Central memory CD8-positive, alpha-beta T cell (primary cell): Measurements from ENCODE around the gene PRDX3.
"Not testable (repeated sequence)": the region's sequence is repeated elsewhere in the genome, so short reads cannot be mapped to it uniquely, and the experiment has no call there.

Source experiments
- ATAC-seq: fragments of 150-1000 bp; cut with Tn5 transposase; replicated peaks from 2 replicates; pipeline ENCODE4 v1.10.0; 2022; ENCODE audit warnings: mild to moderate bottlenecking, moderate FRiP score, moderate number of reproducible peaks; ENCODE audit not compliant: poor library complexity, severe bottlenecking; ENCODE audit errors: extremely low read depth
- DNase-seq, 2 donors: peaks; one replicate each; pipeline ENCODE4 v3.0.0; 2021; ENCODE audit warnings: low spot score in 2 of 2
- H3K27ac Mint-ChIP-seq: one replicate; pipeline ENCODE4 v1.8.0; 2022; ENCODE audit warnings: low read depth, mild to moderate bottlenecking, moderate library complexity, mixed read lengths
- H3K27me3 Mint-ChIP-seq: one replicate; pipeline ENCODE4 v1.8.0; 2022; ENCODE audit warnings: mixed read lengths
- H3K36me3 Mint-ChIP-seq: one replicate; pipeline ENCODE4 v1.8.0; 2022; ENCODE audit warnings: mild to moderate bottlenecking, moderate library complexity, mixed read lengths; ENCODE audit not compliant: insufficient read depth
- H3K4me1 Mint-ChIP-seq: one replicate; pipeline ENCODE4 v1.8.0; 2022; ENCODE audit warnings: mixed read lengths
- H3K4me3 Mint-ChIP-seq: one replicate; pipeline ENCODE4 v1.8.0; 2022; ENCODE audit warnings: mild to moderate bottlenecking, moderate library complexity, mixed read lengths
- H3K9me3 Mint-ChIP-seq: one replicate; pipeline ENCODE4 v1.8.0; 2022; ENCODE audit warnings: mixed read lengths

The PRDX3 gene

DNA sequence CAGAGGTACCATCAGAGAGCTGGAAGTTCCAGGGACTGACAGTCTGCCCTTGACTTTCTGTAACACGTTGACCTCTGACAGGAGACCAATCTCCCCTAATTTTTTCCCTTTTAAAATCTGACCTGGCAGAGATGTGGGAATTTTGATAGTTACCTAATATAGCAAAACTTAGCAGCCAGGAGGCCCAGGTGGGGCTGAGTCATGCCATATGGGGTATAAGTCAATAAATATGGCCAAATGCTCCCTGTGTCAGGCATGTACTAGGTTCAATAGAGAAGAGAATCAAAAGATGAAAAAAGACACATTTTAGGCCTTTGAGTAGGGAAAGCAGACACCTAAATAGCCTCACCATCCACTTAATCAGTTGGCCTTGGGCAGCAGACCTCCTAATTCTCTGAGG lies 22.6 kb upstream of the PRDX3 start:
- no peak overlapping the region for H3K4me3 Mint-ChIP-seq
- no peaks in the 10 kb centered on the region for H3K36me3 Mint-ChIP-seq
- no peaks in the 10 kb centered on the region for H3K9me3 Mint-ChIP-seq
- H3K27me3 Mint-ChIP-seq = no peaks in the 10 kb centered on the region
- no peak for ATAC-seq
- H3K4me1 Mint-ChIP-seq = peaks cover 4% of the 10 kb centered on the region
- no peak for DNase-seq
- no peak overlapping the region for H3K27ac Mint-ChIP-seq

DNA sequence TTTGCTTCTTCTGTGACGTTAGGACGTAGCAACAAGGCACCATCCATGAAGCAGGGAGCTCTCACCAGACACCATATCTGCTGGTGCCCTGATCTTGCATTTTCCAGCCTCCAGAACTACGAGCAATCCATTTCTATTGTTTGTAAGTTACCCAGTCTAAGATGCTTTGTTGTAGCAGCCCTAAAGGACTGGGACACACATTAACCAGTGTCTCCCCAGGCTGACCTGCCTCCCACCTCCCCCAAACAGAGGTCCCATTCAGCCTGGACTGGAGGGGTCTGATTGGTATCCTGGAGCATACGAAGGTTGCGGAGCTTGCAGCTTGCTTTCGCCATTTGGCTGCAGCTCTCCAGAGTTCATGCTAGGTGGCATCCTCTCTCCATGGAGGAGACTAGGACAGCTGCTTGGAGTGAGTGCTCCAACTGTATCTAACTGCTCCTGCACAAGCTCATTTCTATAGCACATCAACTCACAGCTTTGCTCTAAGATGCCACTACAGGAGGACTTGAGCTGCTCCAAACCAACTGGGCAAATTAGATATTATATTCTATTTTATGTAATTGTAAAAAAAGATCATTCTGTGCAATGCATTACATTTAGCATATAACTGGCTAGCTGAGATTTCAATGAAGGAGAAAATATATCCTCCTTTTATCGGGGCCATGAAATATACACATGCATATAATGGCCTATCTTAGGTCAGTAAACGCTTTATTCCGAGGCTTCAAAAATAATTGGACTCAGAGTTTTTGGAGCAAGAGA lies 20.8 kb upstream of the PRDX3 start:
- H3K4me3 Mint-ChIP-seq = no peak overlapping the region
- no peaks in the 10 kb centered on the region for H3K9me3 Mint-ChIP-seq
- no peak overlapping the region for H3K27ac Mint-ChIP-seq
- ATAC-seq (peak; percentile 58), DNase-seq (no peak)
- no peaks in the 10 kb centered on the region for H3K4me1 Mint-ChIP-seq
- H3K27me3 Mint-ChIP-seq = no peaks in the 10 kb centered on the region
- H3K36me3 Mint-ChIP-seq = no peaks in the 10 kb centered on the region

DNA sequence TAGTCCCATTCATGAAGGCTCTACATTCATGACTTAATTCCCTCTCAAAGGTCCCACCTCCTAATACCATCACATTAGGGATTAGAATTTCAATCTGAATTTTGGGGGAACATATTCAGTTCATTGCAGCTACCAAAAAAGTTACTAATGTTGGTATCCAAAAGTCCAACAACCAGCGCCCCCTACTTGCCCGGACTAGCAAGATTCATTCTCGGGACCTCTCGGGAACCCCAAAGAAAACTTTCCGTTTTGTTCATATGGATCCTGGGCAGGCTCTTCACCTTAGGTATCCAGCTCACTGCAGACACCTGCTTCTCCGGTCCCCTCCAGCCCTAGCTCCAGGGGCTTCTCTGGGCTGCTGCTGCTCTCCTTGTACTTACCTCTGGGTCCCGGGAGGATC lies 19.8 kb upstream of the PRDX3 start:
- no peaks in the 10 kb centered on the region for H3K9me3 Mint-ChIP-seq
- DNase-seq (no peak), ATAC-seq (no peak)
- no peak overlapping the region for H3K4me3 Mint-ChIP-seq
- no peaks in the 10 kb centered on the region for H3K36me3 Mint-ChIP-seq
- no peak overlapping the region for H3K27ac Mint-ChIP-seq
- H3K4me1 Mint-ChIP-seq = no peaks in the 10 kb centered on the region
- H3K27me3 Mint-ChIP-seq = no peaks in the 10 kb centered on the region

DNA sequence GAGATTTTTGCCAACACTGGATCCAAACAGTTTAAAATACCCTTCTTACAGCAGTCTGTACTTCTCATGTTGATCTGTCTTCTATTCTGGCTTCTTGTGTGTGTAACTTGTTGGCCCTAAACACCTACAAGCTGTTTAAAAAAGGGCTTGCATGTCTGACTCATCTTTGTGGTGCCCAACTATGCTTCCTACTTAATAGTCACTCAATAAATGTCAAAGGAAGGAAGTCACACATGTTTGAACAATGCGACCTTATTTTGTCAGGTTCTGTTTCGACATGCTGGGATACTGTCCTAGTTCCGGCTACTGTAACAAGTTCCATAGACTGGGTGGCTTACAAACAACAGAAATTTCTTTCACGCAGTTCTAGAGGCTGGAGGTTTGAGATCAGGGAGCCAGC lies 19.3 kb upstream of the PRDX3 start:
- H3K4me3 Mint-ChIP-seq = no peak overlapping the region
- H3K27ac Mint-ChIP-seq = no peak overlapping the region
- DNase-seq = no peak
- H3K27me3 Mint-ChIP-seq = no peaks in the 10 kb centered on the region
- H3K4me1 Mint-ChIP-seq = no peaks in the 10 kb centered on the region
- no peak for ATAC-seq
- no peaks in the 10 kb centered on the region for H3K9me3 Mint-ChIP-seq
- no peaks in the 10 kb centered on the region for H3K36me3 Mint-ChIP-seq

DNA sequence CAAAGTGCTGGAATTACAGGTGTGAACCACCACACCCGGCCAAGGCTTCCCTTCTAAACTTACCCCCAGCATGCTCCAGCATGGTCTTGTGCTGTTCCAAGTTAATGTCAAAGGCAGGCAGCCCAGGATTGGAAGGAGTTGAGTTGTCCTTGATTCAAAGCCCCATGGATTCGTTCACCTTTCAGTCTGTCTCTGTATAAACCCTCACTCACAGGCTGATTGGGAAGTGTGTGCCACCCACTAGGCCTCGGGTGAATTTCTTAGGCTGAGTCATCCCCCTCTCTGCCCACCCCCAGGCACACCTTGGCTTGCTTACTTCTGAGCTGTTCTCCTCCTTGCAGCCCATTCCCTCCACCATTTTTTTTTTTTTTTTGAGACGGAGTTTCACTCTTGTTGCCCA lies 13.3 kb upstream of the PRDX3 start:
- H3K4me3 Mint-ChIP-seq = no peak overlapping the region
- H3K27me3 Mint-ChIP-seq = no peaks in the 10 kb centered on the region
- DNase-seq (no peak), ATAC-seq (no peak)
- no peaks in the 10 kb centered on the region for H3K9me3 Mint-ChIP-seq
- H3K4me1 Mint-ChIP-seq = peaks cover 10% of the 10 kb centered on the region
- H3K27ac Mint-ChIP-seq = peak overlapping the region; percentile 53
- no peaks in the 10 kb centered on the region for H3K36me3 Mint-ChIP-seq

DNA sequence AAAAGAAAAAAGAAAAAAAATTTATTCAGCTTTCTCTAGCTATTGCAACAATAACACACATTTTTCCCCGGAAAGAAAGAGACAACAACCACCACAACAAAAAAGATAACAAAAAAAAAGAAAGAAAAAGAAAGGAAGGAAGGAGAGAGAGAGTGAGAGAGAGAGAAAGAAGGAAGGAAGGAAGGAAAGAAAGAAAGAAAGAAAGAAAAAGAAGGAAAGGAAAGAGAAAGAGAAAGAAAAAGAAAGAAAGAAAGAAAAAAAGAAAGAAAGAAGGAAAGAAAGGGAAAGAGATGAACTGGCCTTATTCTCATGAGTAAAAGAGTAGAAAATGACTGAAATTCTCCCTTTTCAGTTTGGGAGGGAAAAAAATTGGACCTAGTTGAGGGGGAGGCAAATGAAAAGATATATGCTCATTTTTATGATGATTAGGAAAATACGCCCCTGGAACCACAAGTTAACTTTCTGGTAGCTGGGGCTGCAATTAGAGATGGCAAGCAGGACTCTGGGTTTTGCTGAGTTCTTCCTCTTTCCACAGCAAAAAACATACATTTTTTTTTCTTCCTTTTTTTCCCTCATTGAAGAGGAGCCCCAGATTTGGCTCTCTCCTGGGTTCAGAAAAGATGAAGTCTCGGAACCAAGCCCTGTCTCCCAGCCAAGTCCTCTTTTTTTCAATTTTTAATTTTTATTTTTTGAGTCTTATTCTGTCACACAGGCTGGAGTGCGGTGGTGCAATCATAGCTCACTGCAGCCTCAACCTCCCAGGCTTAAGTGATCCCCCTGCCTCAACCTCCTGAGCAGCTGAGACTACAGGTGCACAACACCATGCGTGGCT lies 12.6 kb upstream of the PRDX3 start:
- Mint-ChIP-seq H3K36me3 (no peaks in the 10 kb centered on the region), H3K9me3 (no peaks in the 10 kb centered on the region), H3K4me1 (peaks cover 10% of the 10 kb centered on the region), H3K27me3 (no peaks in the 10 kb centered on the region), H3K27ac (peak overlapping the region; percentile 73), H3K4me3 (no peak overlapping the region)
- no peak for DNase-seq
- no peak for ATAC-seq

DNA sequence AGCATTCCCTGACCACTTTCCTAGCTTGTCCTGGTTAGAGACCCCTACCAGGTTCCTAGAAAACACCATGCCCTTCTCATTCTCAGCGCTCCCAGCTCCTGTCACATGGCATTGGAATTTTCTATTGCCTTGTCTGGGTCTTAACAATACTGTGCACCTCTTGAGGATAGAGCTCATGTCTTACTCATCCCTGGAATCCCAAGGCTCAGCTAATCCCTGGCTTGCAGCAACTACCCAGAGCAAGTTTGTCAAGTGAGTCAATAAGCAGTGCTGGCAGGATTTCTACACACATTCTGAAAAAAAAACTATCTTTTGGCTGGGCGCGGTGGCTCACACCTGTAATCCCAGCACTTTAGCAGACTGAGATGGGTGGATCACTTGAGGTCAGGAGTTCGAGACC lies 11.7 kb upstream of the PRDX3 start:
- DNase-seq = no peak
- ATAC-seq = no peak
- no peaks in the 10 kb centered on the region for H3K9me3 Mint-ChIP-seq
- H3K4me1 Mint-ChIP-seq = peaks cover 10% of the 10 kb centered on the region
- peak overlapping the region; percentile 73 for H3K27ac Mint-ChIP-seq
- H3K4me3 Mint-ChIP-seq = no peak overlapping the region
- no peaks in the 10 kb centered on the region for H3K27me3 Mint-ChIP-seq
- H3K36me3 Mint-ChIP-seq = no peaks in the 10 kb centered on the region

DNA sequence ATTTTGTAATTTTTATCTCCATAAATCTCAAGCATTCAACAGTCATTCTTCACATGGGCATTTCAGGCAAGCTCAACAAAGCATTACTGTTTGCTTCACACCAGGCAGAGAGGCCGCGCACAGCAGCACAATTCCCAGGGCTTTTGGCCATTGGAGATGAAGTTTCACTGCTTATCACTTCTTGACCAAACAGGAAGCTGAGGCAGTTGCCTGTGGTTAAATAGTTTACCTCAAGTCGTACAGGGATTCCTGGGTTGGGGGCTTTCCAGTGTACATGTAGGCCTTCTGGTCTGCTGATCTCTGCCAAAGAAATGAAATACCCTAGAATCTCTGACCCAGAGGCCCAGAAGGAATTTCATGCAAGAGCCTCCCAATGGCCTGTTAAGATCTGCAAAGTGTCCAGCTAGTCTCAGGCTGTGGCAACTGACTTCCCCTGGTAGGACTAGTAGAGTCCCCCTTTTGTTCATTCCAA lies 11.2 kb upstream of the PRDX3 start:
- Mint-ChIP-seq H3K4me3 (no peak overlapping the region), H3K27ac (no peak overlapping the region), H3K9me3 (no peaks in the 10 kb centered on the region), H3K36me3 (no peaks in the 10 kb centered on the region), H3K4me1 (peaks cover 10% of the 10 kb centered on the region), H3K27me3 (no peaks in the 10 kb centered on the region)
- no peak for DNase-seq
- ATAC-seq = no peak

DNA sequence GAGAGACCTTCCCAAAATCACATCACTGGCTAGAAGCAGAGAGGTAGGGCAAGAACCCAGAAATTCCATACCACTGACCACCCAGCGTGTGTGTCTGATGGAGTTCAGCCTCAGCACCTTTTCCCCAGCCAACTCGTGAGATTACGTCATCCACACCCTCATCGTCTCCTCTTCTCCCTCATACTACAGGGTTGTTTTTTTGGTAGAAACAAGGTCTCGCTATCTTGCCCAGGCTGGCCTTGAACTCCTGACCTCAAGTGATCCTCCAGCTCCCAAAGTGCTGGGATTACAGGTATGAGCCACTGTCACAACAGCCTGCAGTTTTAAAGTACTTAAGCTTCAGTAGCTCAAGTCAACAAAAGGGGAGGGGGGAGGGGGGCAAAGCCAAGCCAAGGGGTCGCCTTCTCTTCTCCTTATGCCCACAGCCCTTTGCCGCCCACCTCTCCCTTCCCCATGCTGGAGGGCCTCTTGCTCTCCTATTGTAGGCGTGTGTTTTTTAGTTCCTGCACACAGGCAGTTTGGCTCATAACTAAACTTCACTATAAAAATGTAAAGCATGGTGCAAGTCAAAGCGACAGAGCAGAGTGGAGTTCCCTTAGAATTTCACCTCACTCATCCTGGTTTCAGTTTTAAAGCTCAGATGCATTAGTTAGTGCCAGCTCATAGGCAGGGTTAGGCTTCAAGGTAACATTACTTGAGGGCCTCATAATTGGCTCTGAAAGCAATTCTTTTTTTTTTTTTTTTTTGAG lies 5.2 kb upstream of the PRDX3 start:
- ATAC-seq (no peak), DNase-seq (no peak)
- no peak overlapping the region for H3K4me3 Mint-ChIP-seq
- H3K27ac Mint-ChIP-seq = peak overlapping the region; percentile 67
- H3K9me3 Mint-ChIP-seq = no peaks in the 10 kb centered on the region
- no peaks in the 10 kb centered on the region for H3K27me3 Mint-ChIP-seq
- peaks cover 5% of the 10 kb centered on the region for H3K36me3 Mint-ChIP-seq
- H3K4me1 Mint-ChIP-seq = peaks cover 6% of the 10 kb centered on the region

DNA sequence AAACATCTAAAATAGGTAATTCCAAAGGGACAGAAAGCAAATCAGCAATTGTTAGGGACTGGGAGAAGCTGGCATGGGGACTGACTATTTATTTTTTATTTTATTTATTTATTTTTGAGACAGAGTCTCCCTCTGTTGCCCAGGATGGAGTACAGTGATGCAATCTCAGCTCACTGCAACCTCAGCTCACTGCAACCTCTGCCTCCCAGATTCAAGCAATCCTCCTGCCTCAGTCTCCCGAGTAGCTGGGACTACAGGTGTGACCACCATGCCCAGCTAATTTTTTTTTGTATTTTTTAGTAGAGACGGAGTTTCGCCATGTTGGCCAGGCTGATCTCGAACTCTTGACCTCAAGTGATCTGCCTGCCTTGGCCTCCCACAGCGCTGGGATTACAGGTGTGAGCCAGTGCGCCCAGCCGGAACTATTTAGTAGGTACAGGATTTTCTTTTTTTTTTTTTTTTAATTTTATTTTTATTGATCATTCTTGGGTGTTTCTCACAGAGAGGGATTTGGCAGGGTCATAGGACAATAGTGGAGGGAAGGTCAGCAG lies 2.3 kb upstream of the PRDX3 start:
- H3K36me3 Mint-ChIP-seq = peaks cover 11% of the 10 kb centered on the region
- H3K27me3 Mint-ChIP-seq, H3K27ac Mint-ChIP-seq: not testable (repeated sequence)

DNA sequence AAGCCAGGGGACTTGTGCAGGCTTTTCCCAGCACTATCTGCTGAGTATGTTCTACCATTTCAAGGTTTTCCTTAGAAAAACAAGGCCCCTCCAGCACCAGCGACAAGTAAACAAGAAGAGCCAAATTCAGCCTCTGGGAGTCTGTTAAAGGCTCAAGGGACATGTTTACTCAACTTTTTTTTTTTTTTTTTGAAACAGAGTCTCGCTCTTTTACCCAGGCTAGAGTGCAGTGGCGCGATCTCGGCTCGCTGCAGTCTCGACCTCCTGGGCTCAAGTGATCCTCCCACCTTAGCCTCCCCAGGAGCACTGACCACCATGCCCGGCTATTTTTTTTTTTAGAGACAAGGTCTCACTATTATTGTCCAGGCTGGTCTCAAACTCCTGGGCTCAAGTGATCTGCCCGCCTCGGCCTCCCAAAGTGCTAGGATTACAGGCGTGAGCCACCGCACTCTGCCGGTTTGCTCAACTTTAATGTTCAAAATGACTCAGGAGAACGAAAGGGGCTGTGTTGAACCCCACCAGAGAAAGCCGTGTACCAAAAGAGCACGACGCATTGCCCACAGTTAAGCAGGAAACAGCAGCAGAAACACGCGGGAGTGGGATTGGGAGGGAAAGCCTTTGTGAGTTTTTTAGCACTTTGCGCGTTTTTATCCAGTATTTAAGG lies 772 bp downstream of the PRDX3 start:
- Mint-ChIP-seq H3K27ac (peak overlapping the region; percentile 92), H3K27me3 (no peaks in the 10 kb centered on the region), H3K9me3 (no peaks in the 10 kb centered on the region), H3K36me3 (peaks cover 24% of the 10 kb centered on the region), H3K4me1 (peaks cover 29% of the 10 kb centered on the region), H3K4me3 (peak overlapping the region; percentile 100)
- ATAC-seq (peak; percentile 20), DNase-seq (no peak)

More for the DNA sequence above, 2.3 kb upstream of the PRDX3 start:
- not testable (repeated sequence) for ATAC-seq, H3K4me3 Mint-ChIP-seq, H3K9me3 Mint-ChIP-seq, DNase-seq
- H3K4me1 Mint-ChIP-seq = peaks cover 26% of the 10 kb centered on the region

DNA sequence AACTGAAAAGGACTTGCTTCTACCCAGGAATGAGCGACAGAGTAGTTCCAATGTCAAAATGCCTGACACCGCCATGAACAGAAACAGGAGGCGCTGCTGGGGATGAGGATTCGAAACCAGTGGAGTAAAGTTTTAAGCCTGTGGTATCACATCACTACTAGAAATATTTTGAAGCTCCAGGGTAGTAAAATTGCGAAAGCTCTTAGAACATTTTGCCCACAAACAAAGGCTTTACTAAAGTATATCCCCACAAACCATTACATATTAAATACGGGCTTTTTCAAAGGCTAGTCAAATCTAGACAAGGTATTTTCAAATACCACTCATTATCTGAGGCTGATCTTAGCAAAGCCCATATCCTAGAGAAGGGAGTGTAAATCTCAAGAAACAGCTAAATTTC lies 2.4 kb downstream of the PRDX3 start:
- no peak for DNase-seq
- peaks cover 37% of the 10 kb centered on the region for H3K36me3 Mint-ChIP-seq
- no peaks in the 10 kb centered on the region for H3K9me3 Mint-ChIP-seq
- H3K4me1 Mint-ChIP-seq = peaks cover 29% of the 10 kb centered on the region
- H3K27me3 Mint-ChIP-seq = no peaks in the 10 kb centered on the region
- H3K27ac Mint-ChIP-seq = no peak overlapping the region
- H3K4me3 Mint-ChIP-seq = no peak overlapping the region
- ATAC-seq = no peak
